ENCODE measurements around the gene URAD. TPM values are rescaled to one million over a fixed set of nuclear protein-coding genes. Genes with fewer than 3 reads are reported as not detected.

URAD gene
- total RNA-seq, 2 experiments from 2014 or later: not detected

DNA sequence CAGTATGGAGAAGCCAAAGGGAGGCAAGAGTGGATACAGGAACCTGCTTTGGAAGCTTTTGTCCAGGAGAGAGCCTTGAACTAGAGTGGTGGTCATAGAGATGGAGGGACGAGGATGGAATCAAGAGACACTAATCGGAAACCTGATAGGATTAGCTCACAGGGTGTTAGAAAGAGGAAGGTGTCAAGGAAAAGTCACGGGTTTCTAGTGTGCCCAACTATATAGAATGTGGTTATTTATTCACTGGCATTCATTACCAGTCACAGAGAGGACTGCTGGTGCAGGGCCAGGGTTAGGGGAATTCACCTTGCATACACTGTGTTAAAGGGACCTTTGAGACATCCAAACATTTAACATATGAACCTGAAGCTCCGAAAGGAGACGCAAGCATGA lies 43.4 kb upstream of the URAD start:
- intact Hi-C loops (cut with micrococcal nuclease; ENCODE audit: unreplicated experiment): no loop called here
- ChIA-PET CTCF (ENCODE audit: unreplicated experiment) (no interaction called here), POLR2A (interaction anchor here (0.6 to 1.0 kb wide), 4 partner anchors 11 to 901 kb away, joined by 3 to 8 read pairs (median 4); no protein-coding TSS in a partner anchor)
- no peaks in the 10 kb centered on the region for H3K36me3 ChIP-seq (ENCODE audit: insufficient read depth, low read length)
- no peaks in the 10 kb centered on the region for H4K20me1 ChIP-seq (ENCODE audit: insufficient read depth, low read length)
- H3K27ac ChIP-seq (ENCODE audit: low read depth, low read length, poor library complexity, severe bottlenecking): no peak overlapping the region
- peaks cover 5% of the 10 kb centered on the region for H3K4me1 ChIP-seq (ENCODE audit: insufficient read depth, low read length, poor library complexity, severe bottlenecking)
- TF ChIP-seq, protein P1, sequence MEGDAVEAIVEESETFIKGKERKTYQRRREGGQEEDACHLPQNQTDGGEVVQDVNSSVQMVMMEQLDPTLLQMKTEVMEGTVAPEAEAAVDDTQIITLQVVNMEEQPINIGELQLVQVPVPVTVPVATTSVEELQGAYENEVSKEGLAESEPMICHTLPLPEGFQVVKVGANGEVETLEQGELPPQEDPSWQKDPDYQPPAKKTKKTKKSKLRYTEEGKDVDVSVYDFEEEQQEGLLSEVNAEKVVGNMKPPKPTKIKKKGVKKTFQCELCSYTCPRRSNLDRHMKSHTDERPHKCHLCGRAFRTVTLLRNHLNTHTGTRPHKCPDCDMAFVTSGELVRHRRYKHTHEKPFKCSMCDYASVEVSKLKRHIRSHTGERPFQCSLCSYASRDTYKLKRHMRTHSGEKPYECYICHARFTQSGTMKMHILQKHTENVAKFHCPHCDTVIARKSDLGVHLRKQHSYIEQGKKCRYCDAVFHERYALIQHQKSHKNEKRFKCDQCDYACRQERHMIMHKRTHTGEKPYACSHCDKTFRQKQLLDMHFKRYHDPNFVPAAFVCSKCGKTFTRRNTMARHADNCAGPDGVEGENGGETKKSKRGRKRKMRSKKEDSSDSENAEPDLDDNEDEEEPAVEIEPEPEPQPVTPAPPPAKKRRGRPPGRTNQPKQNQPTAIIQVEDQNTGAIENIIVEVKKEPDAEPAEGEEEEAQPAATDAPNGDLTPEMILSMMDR (conservative IDR thresholded peaks at IDR 0.05; ENCODE audit: low read length): no peak
- no peak for TF ChIP-seq EZH2phosphoT487 (IDR thresholded peaks at IDR 0.05; ENCODE audit: borderline replicate concordance, low read depth, low read length)
- H3K9me3 ChIP-seq (ENCODE audit: low read length): no peaks in the 10 kb centered on the region
- no peak overlapping the region for H3K4me3 ChIP-seq (ENCODE audit: low read depth, low read length, poor library complexity, severe bottlenecking)
- BruUV-seq (replicated peaks): no TSS peak
- no peak overlapping the region for H3K4me2 ChIP-seq (ENCODE audit: low read length)
- H2AFZ ChIP-seq (ENCODE audit: low read length): no peak overlapping the region
- H3K9me2 ChIP-seq (ENCODE audit: insufficient read depth, low read length): no peaks in the 10 kb centered on the region
- H3K79me2 ChIP-seq (ENCODE audit: insufficient read depth, low read depth, low read length): no peaks in the 10 kb centered on the region
- DNase-seq (ENCODE audit: low spot score): no peak

DNA sequence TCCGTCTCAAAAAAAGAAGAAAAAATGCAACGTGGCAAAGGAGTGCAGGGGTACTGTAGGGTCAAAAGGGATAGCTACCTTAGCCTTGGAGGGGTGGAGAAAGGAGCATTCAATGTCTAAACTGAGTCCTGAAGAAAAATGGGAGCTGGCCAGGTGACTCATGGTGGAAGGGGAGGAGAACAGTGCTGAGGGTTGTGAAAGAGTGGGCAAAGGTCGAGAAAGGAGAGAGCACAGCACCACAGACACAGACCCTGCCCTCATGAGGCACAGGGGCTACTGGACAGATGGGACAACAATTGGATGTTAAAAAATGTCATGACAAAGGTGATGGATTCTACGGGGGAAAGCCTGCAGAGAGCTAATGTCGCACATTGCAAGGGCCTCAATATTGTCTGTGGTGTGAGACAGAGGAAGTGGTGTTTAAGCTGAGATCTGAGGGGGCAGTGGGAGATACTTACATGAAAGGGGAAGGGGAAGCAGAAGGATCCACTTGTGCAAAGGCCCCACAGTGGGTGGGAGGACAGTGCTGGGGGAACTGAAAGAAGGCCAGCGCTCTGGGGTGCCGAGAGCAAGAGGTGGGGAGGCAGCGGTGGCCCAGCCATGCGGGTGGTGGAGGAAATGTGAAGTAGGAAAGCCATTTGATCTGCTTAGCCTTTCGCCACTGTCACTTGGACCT lies 42.9 kb upstream of the URAD start:
- no peak for DNase-seq (ENCODE audit: low spot score)
- Histone ChIP-seq H2AFZ (ENCODE audit: low read length) (no peak overlapping the region), H3K4me2 (ENCODE audit: low read length) (no peak overlapping the region), H4K20me1 (ENCODE audit: insufficient read depth, low read length) (no peaks in the 10 kb centered on the region), H3K36me3 (ENCODE audit: insufficient read depth, low read length) (no peaks in the 10 kb centered on the region), H3K79me2 (ENCODE audit: insufficient read depth, low read depth, low read length) (no peaks in the 10 kb centered on the region), H3K27ac (ENCODE audit: low read depth, low read length, poor library complexity, severe bottlenecking) (no peak overlapping the region), H3K9me3 (ENCODE audit: low read length) (no peaks in the 10 kb centered on the region), H3K4me3 (ENCODE audit: low read depth, low read length, poor library complexity, severe bottlenecking) (no peak overlapping the region), H3K9me2 (ENCODE audit: insufficient read depth, low read length) (no peaks in the 10 kb centered on the region), H3K4me1 (ENCODE audit: insufficient read depth, low read length, poor library complexity, severe bottlenecking) (peaks cover 5% of the 10 kb centered on the region)
- TF ChIP-seq EZH2phosphoT487 (IDR thresholded peaks at IDR 0.05; ENCODE audit: borderline replicate concordance, low read depth, low read length): no peak
- TF ChIP-seq, protein P1 (conservative IDR thresholded peaks at IDR 0.05; ENCODE audit: low read length): no peak
- POLR2A ChIA-PET: interaction anchor here (0.6 to 1.0 kb wide), 6 partner anchors 14 to 901 kb away, joined by 3 to 8 read pairs (median 3); no protein-coding TSS in a partner anchor
- no TSS peak for BruUV-seq (replicated peaks)
- intact Hi-C loops (cut with micrococcal nuclease; ENCODE audit: unreplicated experiment): no loop called here
- CTCF ChIA-PET (ENCODE audit: unreplicated experiment): no interaction called here

Measured in OCI-LY7 (cell line).